Neural cell (in vitro differentiated cells): ENCODE measurements around the gene CREB3L1. TPM values are rescaled to one million over a fixed set of nuclear protein-coding genes. Genes with fewer than 3 reads are reported as not detected.

Experiments
- H2AFZ ChIP-seq: fragments of 200-600, 300-800 bp; sonication (generic), shearing (Covaris generic); 2 replicates; pipeline ENCODE4 v1.6.0; 2014; ENCODE audit warnings: low read depth, mild to moderate bottlenecking, antibody characterized with exemption, low read length, moderate library complexity
- H3F3A ChIP-seq: fragments of 200-600 bp; shearing (Covaris generic); 2 replicates; pipeline ENCODE4 v1.6.1; 2016; ENCODE audit warnings: mild to moderate bottlenecking, moderate library complexity, mixed read lengths, antibody characterized with exemption, low read length; ENCODE audit not compliant: insufficient read depth, poor library complexity, severe bottlenecking
- H3K27ac ChIP-seq: fragments of 200-600, 300-800 bp; sonication (generic), shearing (Covaris generic); 2 replicates; pipeline ENCODE4 v1.5.1; 2014; ENCODE audit warnings: mild to moderate bottlenecking, low read length, moderate library complexity
- H3K27me3 ChIP-seq: fragments of 300-800, 200-600 bp; sonication (generic), shearing (Covaris generic); 2 replicates; pipeline ENCODE4 v1.6.0; 2014; ENCODE audit warnings: mild to moderate bottlenecking, low read depth, low read length, moderate library complexity; ENCODE audit not compliant: insufficient read depth
- H3K36me3 ChIP-seq: fragments of 300-800, 200-600 bp; sonication (generic), shearing (Covaris generic); 2 replicates; pipeline ENCODE4 v1.5.1; 2014; ENCODE audit warnings: mild to moderate bottlenecking, antibody characterized with exemption, low read length, moderate library complexity; ENCODE audit not compliant: insufficient read depth
- H3K4me2 ChIP-seq: fragments of 300-800, 200-600 bp; sonication (generic), shearing (Covaris generic); 2 replicates; pipeline ENCODE4 v1.6.0; 2014; ENCODE audit warnings: mild to moderate bottlenecking, low read length
- H3K4me3 ChIP-seq: fragments of 300-800, 200-600 bp; sonication (generic), shearing (Covaris generic); 2 replicates; pipeline ENCODE4 v1.5.1; 2014; ENCODE audit warnings: mild to moderate bottlenecking, low read length, moderate library complexity
- H3K79me2 ChIP-seq: fragments of 200-600 bp; shearing (Covaris generic); replicated peaks from 2 replicates; pipeline ENCODE4 v1.6.0; 2014; ENCODE audit warnings: mild to moderate bottlenecking, low read length, moderate library complexity; ENCODE audit not compliant: insufficient read depth
- H3K9ac ChIP-seq: fragments of 300-800, 200-600 bp; sonication (generic), shearing (Covaris generic); 2 replicates; pipeline ENCODE4 v1.6.1; 2016; ENCODE audit warnings: mild to moderate bottlenecking, low read length, mixed read lengths
- H3K9me2 ChIP-seq: fragments of 200-600 bp; shearing (Covaris generic); 2 replicates; pipeline ENCODE4 v1.6.1; 2016; ENCODE audit warnings: mild to moderate bottlenecking, low read length, mixed read lengths; ENCODE audit not compliant: insufficient read depth
- H3K9me3 ChIP-seq: fragments of 200-600, 300-800 bp; sonication (generic), shearing (Covaris generic); 2 replicates; pipeline ENCODE4 v1.6.1; 2016; ENCODE audit warnings: mild to moderate bottlenecking, mixed run types, low read length, moderate library complexity, mixed read lengths
- H4K20me1 ChIP-seq: fragments of 200-600 bp; shearing (Covaris generic); 2 replicates; pipeline ENCODE4 v1.6.1; 2016; ENCODE audit warnings: mild to moderate bottlenecking, mixed run types; ENCODE audit not compliant: insufficient read depth
- CTCF ChIP-seq: fragments of 450-650 bp; IDR thresholded peaks from 2 replicates; pipeline ENCODE4 v1.5.1; 2014; ENCODE audit warnings: antibody characterized with exemption, mild to moderate bottlenecking, moderate library complexity; ENCODE audit not compliant: poor library complexity, severe bottlenecking
- EP300 ChIP-seq: fragments of 450-650 bp; conservative IDR thresholded peaks from 2 replicates; pipeline ENCODE4 v1.6.1; 2014; ENCODE audit warnings: antibody characterized with exemption, mild to moderate bottlenecking, moderate library complexity; ENCODE audit not compliant: poor library complexity, severe bottlenecking
- EZH2 ChIP-seq: fragments of 200-600, 300-800 bp; shearing (Covaris generic), sonication (generic); IDR thresholded peaks from 2 replicates; pipeline ENCODE4 v1.6.1; 2014; ENCODE audit warnings: antibody characterized with exemption, low read length, borderline replicate concordance, mild to moderate bottlenecking; ENCODE audit not compliant: insufficient read depth, poor library complexity, severe bottlenecking
- MXI1 ChIP-seq: fragments of 450-650 bp; conservative IDR thresholded peaks from 2 replicates; pipeline ENCODE4 v1.6.1; 2014; ENCODE audit warnings: antibody characterized with exemption, mild to moderate bottlenecking; ENCODE audit not compliant: poor library complexity, severe bottlenecking
- POLR2AphosphoS5 ChIP-seq: IDR thresholded peaks from 2 replicates; pipeline ENCODE4 v1.6.1; 2012
- RAD21 ChIP-seq: fragments of 450-650 bp; conservative IDR thresholded peaks from 2 replicates; pipeline ENCODE4 v1.6.1; 2014; ENCODE audit warnings: antibody characterized with exemption, mild to moderate bottlenecking, moderate library complexity
- REST ChIP-seq: IDR thresholded peaks from 2 replicates; pipeline ENCODE4 v1.6.1; 2012; ENCODE audit warnings: borderline replicate concordance
- SMC3 ChIP-seq: fragments of 450-650 bp; conservative IDR thresholded peaks from 2 replicates; pipeline ENCODE4 v1.6.1; 2014; ENCODE audit warnings: antibody characterized with exemption, mild to moderate bottlenecking, moderate library complexity; ENCODE audit not compliant: poor library complexity
- TAF1 ChIP-seq: IDR thresholded peaks from 2 replicates; pipeline ENCODE4 v1.6.1; 2012; ENCODE audit warnings: low read depth
- polyA plus RNA-seq: library from polyadenylated mRNA; depleted of rRNA; stranded (reverse); fragments of >200 nt; gene quantifications from 2 replicates; pipeline ENCODE4 v1.2.3, GENCODE V29; 2014

Gene CREB3L1
- polyA plus RNA-seq, 1 donor from 2014 or later: not detected

- H3K9ac ChIP-seq: peak overlapping the region; percentile 39
- TF ChIP-seq MXI1: no peak
- no peak for TF ChIP-seq EP300
- TF ChIP-seq POLR2AphosphoS5: no peak
- no peak for TF ChIP-seq REST
- TF ChIP-seq TAF1: no peak
- TF ChIP-seq SMC3: no peak
- TF ChIP-seq CTCF: no peak
- no peak for TF ChIP-seq EZH2
- no peak for TF ChIP-seq RAD21
- H3K9me2 ChIP-seq: no peaks in the 10 kb centered on the region
- H3K27ac ChIP-seq: no peak overlapping the region
- H3K4me3 ChIP-seq: peak overlapping the region; percentile 21
- H3K79me2 ChIP-seq: peaks cover 3% of the 10 kb centered on the region
- no peak overlapping the region for H3K4me2 ChIP-seq
- no peaks in the 10 kb centered on the region for H3K9me3 ChIP-seq
- no peak overlapping the region for H2AFZ ChIP-seq
- no peaks in the 10 kb centered on the region for H3K27me3 ChIP-seq
- no peaks in the 10 kb centered on the region for H3K36me3 ChIP-seq
- no peaks in the 10 kb centered on the region for H4K20me1 ChIP-seq
- H3F3A ChIP-seq: no peaks in the 10 kb centered on the region
Observed at GRCh38 chr11:46361283-46362155, 84.1 kb downstream of the CREB3L1 start.

GRCh38 chr11:46362156-46363030, 84.9 kb downstream of the CREB3L1 start:
- no peak overlapping the region for H3K4me2 ChIP-seq
- TF ChIP-seq MXI1 (no peak), RAD21 (no peak), CTCF (no peak), EZH2 (no peak), REST (no peak)
- H3K9me2 ChIP-seq: no peaks in the 10 kb centered on the region
- H3K27me3 ChIP-seq: no peaks in the 10 kb centered on the region
- H3K79me2 ChIP-seq: no peaks in the 10 kb centered on the region
- H3F3A ChIP-seq: no peaks in the 10 kb centered on the region
- no peak overlapping the region for H3K27ac ChIP-seq
- no peaks in the 10 kb centered on the region for H4K20me1 ChIP-seq
- no peak overlapping the region for H3K9ac ChIP-seq
- H3K36me3 ChIP-seq: no peaks in the 10 kb centered on the region
- no peak overlapping the region for H3K4me3 ChIP-seq
- H2AFZ ChIP-seq: no peak overlapping the region
- no peaks in the 10 kb centered on the region for H3K9me3 ChIP-seq
